PFSK-1 (cell line): ENCODE data around the gene MARVELD2.

Source experiments
- FOXP2 ChIP-seq: optimal IDR thresholded peaks from 2 replicates; pipeline ENCODE3; 2011; ENCODE audit warnings: borderline replicate concordance, control low read depth, inconsistent platforms; ENCODE audit not compliant: insufficient read depth; ENCODE audit errors: extremely low read length, extremely low read depth
- POLR2AphosphoS5 ChIP-seq: IDR thresholded peaks from 2 replicates; pipeline ENCODE4 v1.6.1; 2012; ENCODE audit warnings: low read depth, mild to moderate bottlenecking, control low read depth, low read length, moderate library complexity
- SIN3A ChIP-seq: IDR thresholded peaks from 2 replicates; pipeline ENCODE4 v1.6.1; 2012; ENCODE audit warnings: mild to moderate bottlenecking, low read length, moderate library complexity, borderline replicate concordance; ENCODE audit not compliant: insufficient read depth
- TAF1 ChIP-seq: IDR thresholded peaks from 2 replicates; pipeline ENCODE4 v1.6.1; 2012; ENCODE audit warnings: low read length, control low read depth, borderline replicate concordance; ENCODE audit not compliant: insufficient read depth
- TF ChIP-seq, protein P1 (sequence below), 2 experiments: IDR thresholded peaks; 2 replicates each; pipeline versions ENCODE4 v1.6.1 to v1.8.0; 2011 to 2012; ENCODE audit warnings: low read depth in 2 of 2, low read length in 2 of 2, control low read depth in 1 of 2, inconsistent platforms in 1 of 2, mild to moderate bottlenecking in 1 of 2, moderate library complexity in 1 of 2; ENCODE audit not compliant: insufficient read depth in 1 of 2

The MARVELD2 gene

DNA sequence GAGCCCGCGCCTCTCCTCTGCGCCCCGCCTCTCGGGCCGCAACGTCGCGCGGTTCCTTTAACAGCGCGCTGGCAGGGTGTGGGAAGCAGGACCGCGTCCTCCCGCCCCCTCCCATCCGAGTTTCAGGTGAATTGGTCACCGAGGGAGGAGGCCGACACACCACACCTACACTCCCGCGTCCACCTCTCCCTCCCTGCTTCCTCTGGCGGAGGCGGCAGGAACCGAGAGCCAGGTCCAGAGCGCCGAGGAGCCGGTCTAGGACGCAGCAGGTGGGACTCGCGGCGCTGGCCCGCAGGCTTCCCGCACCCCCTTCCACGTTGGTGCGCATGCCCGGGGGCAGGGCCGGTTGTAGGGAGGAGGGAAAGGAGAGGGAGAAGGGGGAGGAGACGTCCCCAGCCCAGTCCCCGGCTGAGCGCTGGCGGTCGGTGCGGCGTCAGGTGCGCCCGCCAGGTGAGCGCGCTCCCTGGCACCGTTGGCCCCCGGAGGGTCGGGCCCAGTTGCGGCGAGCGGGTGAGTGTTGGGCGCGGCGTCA, 77.5 kb downstream of the MARVELD2 start, which contains the start of gene OCLN:
Gene OCLN, plus strand, starts transcription at position 400 of the 532 bp plus-strand sequence. CDS start 11,455 bp downstream, outside the sequence.
- TF ChIP-seq FOXP2 (no peak), SIN3A (no peak), POLR2AphosphoS5 (no peak), TAF1 (no peak)
- TF ChIP-seq, protein P1, sequence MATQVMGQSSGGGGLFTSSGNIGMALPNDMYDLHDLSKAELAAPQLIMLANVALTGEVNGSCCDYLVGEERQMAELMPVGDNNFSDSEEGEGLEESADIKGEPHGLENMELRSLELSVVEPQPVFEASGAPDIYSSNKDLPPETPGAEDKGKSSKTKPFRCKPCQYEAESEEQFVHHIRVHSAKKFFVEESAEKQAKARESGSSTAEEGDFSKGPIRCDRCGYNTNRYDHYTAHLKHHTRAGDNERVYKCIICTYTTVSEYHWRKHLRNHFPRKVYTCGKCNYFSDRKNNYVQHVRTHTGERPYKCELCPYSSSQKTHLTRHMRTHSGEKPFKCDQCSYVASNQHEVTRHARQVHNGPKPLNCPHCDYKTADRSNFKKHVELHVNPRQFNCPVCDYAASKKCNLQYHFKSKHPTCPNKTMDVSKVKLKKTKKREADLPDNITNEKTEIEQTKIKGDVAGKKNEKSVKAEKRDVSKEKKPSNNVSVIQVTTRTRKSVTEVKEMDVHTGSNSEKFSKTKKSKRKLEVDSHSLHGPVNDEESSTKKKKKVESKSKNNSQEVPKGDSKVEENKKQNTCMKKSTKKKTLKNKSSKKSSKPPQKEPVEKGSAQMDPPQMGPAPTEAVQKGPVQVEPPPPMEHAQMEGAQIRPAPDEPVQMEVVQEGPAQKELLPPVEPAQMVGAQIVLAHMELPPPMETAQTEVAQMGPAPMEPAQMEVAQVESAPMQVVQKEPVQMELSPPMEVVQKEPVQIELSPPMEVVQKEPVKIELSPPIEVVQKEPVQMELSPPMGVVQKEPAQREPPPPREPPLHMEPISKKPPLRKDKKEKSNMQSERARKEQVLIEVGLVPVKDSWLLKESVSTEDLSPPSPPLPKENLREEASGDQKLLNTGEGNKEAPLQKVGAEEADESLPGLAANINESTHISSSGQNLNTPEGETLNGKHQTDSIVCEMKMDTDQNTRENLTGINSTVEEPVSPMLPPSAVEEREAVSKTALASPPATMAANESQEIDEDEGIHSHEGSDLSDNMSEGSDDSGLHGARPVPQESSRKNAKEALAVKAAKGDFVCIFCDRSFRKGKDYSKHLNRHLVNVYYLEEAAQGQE (IDR thresholded peaks at IDR 0.05; ENCODE audit: insufficient read depth in 1 of 2, low read depth in 2 of 2, low read length in 2 of 2): no peak

GRCh38 chr5:69492923-69493395, 78.0 kb downstream of the MARVELD2 start:
- TF ChIP-seq FOXP2: no peak
- no peak for TF ChIP-seq POLR2AphosphoS5
- no peak for TF ChIP-seq SIN3A
- TF ChIP-seq, protein P1 (IDR thresholded peaks at IDR 0.05; ENCODE audit: insufficient read depth in 1 of 2, low read depth in 2 of 2, low read length in 2 of 2): no peak
- TF ChIP-seq TAF1: no peak

GRCh38 chr5:69493396-69494133, 78.6 kb downstream of the MARVELD2 start:
- no peak for TF ChIP-seq FOXP2
- no peak for TF ChIP-seq TAF1
- no peak for TF ChIP-seq POLR2AphosphoS5
- TF ChIP-seq, protein P1 (IDR thresholded peaks at IDR 0.05; ENCODE audit: insufficient read depth in 1 of 2, low read depth in 2 of 2, low read length in 2 of 2): no peak
- TF ChIP-seq SIN3A: no peak
